Islet precursor cell (in vitro differentiated cells): Measurements from ENCODE around the gene RBBP9.
"Not testable (repeated sequence)": the region's sequence is repeated elsewhere in the genome, so short reads cannot be mapped to it uniquely, and the experiment has no call there.

ENCODE experiments used
- DNase-seq: peaks from one replicate; pipeline ENCODE4 v3.0.0-alpha.2; 2018

Gene RBBP9

DNA sequence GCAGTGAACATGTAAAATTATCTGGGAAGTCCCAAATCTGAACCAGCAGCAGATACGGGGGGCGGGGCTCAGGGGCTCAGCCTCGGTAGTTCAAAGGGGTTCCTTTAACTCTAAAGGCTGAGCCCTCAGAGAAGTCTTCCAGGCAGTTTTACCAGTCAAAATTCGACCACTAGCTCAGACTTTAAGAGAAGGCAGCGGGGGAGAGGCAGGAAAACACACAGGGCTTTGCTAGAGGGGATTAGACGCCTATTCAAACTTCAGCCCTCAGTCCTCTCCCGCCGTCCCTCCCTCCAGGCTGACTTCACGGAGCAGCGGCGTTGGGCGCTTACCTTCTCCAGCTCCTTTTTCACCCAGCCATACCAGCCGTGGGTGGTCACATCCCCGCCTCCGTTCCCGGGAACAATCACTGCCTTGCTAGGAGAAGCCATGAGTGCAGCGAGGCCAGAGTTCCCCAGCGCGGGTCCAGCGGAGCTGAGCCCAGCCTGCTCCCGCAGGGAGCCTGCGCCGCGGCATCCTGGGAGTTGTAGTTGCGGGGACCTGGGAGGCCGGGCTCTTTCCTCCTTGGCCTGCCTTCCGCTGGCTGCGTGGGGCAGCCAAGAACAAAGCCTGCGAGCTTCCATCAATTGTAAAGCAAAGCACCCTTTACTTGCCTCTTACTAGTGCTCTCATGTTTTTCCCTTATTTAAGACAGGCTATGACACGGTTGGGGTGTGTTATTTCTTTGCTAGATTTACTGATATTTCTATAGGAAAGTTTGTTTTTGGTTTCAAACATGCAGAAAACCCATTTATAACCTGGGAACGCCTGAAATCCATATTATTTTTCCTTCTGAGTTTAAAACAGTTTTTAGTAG is at the start of gene RBBP9:
TSS of gene RBBP9 (minus strand) at position 486 of the 853 bp plus-strand sequence. CDS start at position 428, 58 bp downstream.
- DNase-seq, result peak; percentile 94

DNA sequence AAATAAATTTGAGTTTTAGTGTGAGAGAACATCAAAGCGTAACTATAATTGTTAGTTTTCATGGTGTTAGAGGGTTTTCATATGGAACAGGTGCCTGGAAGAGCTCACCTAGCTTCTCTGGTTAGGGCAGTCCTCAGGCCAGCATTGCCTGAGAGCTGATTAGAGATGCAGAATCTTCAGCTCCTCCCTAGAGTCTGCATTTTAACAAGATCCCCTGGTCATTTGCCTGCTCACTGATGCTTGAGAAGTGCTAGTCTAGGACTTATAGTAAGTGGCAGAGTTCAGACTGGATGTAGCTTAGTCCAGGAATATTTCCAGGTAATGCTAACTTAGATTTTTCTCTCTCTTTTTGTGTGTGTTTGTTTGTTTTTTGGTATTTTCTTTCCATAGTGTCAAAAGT is 48.5 kb upstream of the RBBP9 start:
- no peak for DNase-seq

DNA sequence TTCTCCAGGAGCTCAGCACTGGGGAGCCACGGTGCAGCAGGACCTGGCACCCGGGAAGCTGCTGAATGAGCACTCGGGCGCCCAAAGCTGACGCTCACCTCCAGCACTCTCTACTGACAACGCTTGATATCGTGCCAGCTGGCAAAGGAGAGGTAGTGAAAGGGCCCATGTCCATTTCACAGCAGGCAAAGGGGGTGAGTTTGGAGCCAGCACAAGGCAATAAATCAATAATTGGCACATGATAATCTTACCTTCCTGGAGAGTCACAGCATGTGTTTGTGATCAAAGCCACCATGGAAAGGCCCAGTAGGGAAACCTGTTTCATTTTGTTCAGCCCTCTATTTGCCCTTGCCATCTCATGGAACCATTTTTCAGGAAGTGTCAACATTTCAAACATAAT is 46.9 kb upstream of the RBBP9 start:
- no peak for DNase-seq

DNA sequence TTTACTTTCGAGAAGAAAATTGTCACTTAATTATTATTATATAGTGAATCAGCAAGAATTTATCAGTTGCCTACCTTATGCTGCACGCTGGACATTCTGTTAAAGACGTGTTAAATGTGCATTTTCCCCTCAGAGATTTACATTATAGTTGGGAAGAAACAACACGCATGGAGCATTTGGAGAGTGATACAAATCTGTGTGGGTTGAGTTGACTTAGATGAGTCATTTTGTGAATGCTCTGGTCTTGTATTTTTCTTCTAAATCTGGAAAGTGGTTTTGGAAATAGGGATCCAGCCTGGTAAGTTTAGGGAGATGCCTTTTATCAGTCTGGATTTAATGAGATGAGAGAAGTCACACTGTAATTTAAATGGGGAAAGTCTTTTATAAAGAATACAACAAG is 46.2 kb upstream of the RBBP9 start:
- no peak for DNase-seq

DNA sequence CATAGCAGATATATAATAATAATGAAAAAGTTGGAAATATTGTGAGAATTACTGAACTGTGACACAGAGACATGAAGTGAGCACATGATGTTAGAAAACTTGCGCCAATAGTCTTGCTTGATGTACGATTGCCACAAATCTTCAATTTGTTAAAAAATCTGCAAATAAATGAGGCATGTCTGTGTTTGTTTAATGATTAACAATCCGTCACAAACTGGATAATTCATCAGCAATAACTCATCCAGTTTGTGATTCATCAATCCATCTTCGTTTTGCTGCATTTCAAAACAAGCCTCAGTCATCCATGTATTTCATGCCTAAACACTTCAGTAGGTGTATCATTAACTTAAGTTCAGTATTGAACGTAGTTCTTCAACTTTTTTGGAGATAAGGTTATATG is 44.7 kb upstream of the RBBP9 start:
- no peak for DNase-seq

DNA sequence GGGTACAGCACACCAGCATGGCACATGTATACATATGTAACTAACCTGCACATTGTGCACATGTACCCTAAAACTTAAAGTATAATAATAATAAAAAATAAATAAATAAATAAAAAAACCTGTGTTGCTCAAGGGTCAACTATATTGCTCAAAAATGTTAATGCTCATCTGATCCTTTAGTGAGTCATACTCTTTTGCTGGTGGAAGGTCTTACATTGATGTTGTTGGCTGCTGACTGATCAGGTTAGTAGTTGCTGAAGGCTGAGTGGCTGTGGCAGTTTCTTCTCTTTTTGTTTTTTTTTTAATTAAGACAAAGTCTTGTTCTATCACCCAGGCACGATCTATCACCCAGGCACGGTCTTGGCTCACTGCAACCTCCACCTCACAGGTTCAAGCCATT is 40.6 kb upstream of the RBBP9 start:
- DNase-seq, result no peak

DNA sequence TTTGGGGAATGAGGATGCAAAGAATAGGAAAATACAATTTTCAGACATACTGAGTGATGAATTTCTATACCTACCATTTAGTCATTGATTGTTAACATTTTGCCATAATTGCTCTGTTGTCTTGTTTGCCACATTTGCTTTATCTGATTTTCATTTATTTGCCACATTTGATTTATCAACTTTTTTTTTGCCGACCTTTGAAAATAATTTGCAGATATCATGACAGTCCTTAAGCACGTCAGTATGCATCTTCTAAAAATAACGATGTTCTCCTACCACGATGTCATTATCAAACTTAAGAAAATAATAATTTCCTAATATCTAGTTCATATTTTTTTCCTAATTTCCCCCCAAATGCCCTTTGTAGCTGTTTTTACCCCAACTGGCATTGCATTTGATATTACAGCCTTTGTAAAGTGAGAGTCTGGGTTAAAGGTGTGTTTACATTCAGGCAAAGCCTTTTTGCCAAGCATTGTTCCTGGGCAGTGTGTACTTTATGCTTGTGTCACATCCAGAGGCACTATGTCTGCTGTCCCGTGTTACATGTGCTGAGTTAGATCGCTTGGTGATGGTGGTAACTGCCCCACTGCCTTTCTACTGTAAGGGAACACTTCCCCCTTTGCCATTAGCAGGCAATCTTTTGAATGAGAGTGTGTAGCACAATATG is 37.1 kb upstream of the RBBP9 start:
- no peak for DNase-seq

DNA sequence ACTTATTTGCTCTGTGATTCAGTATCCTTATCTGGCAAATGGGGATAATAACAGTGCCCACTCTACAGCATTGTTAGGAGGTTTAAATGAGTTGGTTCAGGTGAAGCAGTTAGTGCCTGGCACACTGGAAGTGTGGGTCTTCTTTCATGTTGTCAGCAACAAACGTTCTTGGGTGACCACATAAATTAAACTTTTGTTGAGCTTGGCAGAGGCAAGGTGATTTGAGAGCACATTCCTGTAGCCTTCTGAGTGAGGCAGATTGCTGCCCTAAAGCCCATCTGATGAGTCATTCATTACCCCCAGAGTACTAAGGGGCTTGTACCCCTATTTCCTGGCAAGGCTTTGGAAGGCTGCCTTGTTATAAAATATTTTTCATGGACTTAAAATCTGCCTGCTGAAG is 36.5 kb upstream of the RBBP9 start:
- DNase-seq, result no peak

DNA sequence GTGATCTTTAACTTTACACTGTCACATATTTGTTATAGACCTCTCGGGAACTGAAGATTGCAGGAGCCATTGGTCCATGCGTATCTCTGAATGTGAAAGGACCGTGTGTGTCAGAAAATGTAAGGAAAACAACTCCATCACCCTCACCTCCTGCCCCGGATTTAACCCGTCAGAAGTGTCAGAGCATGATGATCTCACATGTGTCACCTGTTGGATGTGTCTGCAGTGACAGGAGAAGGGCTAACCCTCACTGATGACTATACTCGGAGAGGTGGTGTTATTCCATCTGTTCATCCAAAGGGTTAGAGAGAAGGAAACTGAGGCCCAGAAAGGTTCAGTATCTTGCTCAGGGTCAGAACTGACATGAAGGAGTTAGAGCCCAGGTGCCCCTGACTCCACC is 35.6 kb upstream of the RBBP9 start:
- no peak for DNase-seq

DNA sequence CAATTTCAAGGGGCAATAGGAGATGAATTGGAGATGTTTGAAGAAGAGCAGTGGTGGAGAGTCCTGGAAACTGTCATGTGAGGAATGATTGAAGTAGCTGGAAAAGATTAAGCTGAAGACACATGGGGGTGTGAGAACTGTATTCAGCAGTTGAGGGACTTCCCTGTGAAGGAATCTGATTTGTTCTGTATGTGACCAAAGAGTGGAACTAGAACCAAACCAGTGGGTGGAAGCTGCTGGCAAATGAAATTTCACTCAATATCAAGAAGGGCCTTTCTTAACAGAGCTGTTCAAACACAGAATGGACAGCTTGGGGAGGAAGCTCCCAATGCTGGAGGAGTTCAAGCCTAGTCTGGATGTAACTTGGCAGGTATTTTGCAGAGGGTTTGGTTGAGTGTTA is 32.0 kb upstream of the RBBP9 start:
- DNase-seq, result no peak

DNA sequence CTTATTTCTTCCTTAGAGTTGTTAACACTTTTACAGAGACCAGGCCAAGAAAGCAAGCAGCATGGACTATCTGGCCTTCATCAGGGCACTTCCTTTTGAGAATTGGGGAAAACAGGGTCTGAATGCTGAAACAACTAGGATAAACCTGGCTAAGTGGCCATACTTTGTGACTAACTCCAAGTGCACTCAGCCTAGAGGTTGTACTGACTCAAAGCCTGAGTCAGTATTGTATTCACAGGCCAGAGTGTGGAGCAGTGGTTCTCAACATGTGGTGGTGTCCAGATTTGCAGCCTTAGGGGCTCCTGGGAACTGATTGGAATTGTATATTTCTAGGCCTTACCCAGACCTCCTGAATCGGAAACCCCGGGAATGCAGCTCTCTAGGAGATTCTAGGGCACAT is 30.8 kb upstream of the RBBP9 start:
- no peak for DNase-seq

DNA sequence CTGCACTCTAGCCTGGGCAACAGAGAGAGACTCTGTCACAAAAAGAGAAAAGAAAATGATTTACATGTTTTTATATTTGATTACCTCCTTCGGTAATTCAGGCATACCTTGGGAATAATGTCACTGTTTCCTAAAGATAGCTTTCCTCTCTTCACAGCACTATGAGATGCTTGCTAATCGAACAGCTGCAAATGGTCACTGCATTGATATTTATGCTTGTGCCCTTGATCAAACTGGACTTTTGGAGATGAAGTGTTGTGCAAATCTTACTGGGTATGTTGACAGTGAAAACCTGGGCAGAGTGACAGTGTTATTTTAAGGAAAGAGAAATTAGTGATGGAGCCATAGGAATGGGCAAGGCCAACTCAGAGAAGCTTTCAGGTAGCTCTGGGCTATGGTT is 30.3 kb upstream of the RBBP9 start:
- DNase-seq, result no peak

DNA sequence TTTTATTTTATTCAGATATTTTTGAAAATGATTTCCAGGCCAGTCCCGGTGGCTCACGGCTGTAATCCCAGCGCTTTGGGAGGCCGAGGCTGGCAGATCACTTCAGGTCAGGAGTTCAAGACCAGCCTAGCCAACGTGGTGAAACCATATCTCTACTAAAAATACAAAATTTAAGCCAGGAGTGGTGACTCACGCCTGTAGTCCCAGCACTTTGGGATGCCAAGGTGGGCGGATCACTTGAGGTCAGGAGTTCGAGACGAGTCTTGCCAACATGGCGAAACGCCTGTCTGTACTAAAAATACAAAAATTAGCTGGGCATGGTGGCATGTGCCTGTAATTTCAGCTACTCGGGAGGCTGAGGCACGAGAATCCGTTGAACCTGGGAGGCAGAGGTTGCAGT is 29.7 kb upstream of the RBBP9 start:
- not testable (repeated sequence) for DNase-seq

DNA sequence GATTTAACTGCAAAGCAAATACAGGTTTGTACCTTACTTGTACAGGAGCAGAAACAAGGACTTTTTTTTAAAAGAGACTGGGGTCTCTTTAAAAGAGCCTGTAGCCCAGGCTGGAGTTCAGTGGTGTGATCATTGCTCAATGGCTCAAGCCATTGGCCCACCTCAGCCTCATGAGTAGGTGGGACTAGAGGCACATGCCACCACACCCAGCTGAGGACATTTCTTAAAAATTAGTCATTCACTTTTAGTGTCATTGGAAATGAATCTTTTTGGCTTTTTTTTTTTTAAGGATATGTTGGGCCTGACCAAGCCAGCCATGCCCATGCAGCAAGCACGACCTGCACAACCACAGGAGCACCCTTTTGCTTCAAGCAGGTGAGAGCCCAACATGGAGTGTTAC is 27.6 kb upstream of the RBBP9 start:
- DNase-seq, result no peak

DNA sequence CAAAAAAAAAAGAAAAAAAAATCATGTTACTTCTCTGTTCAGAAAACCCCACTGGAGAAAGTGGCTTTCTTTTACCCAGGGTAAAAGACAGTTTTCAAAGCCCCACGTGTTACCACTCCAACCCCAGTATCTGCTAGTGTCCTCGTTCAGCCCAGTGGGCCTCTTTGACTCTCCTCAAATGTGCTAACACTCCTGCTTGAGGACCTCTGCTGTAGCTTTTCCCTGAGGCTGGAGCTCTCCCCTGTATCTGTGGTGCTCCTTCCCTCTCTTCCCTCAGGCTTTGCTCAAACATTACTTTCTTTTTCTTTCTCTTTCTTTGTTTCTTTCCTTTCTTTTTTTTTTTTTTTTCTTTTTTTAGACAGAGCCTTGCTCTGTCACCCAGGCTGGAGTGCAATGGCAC is 26.0 kb upstream of the RBBP9 start:
- no peak for DNase-seq

DNA sequence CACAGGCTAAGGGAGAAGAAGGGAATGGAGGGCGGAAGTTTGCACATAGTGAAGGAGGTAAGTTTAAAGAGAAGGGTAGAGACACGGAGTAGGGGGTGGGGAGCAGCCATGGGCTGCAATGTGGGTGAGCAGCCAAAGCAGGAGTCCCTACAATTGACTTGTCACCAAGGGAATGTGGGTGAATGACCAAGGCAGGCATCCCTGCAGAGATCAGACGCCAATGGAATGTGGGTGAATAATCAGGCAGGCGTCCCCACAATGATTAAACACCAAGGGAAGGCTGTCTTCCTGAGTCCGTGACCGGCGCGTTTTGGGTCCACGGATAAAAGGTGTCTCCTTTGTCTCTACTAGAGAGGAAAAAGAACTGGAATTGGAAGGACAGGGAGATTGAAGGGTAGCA is 25.0 kb upstream of the RBBP9 start:
- not testable (repeated sequence) for DNase-seq

DNA sequence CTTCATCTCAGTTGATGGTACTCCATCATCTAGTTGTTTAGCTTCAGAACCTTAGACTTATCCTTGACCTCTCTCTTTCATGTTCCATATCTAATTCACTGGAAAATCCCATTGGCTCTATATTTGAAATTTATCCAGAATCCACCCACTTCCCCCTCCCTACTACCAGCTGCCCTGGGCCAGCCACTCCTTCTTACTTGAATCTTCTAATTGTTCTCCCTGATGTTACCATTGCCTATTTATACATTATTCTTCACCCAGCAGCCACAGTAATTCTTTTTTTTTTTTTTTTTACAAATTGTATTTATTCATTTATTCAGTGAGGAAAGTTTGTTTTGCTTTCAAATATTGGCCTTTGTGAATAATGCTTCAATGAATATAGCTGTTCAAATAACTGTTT is 18.9 kb upstream of the RBBP9 start:
- DNase-seq, result no peak

DNA sequence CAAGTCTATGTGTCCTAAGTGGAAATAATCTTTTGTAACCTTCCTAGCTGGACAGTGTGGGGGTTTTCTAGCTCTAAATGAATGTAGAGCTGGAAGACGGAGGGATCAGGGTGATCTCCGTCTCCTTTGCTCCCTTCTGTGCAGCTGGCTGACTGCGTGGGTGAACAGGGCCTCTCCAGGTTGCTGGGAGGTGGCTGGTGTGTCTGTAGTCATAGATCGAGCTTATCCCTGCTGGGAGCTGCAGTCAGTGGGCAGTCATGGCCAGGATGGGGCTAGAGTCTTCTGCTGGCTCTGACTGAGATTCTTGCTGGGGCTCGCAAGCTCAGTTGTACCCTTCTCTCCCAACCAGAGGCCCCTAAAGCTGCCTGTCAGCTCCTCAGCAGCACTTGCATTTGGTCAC is 17.1 kb upstream of the RBBP9 start:
- no peak for DNase-seq

DNA sequence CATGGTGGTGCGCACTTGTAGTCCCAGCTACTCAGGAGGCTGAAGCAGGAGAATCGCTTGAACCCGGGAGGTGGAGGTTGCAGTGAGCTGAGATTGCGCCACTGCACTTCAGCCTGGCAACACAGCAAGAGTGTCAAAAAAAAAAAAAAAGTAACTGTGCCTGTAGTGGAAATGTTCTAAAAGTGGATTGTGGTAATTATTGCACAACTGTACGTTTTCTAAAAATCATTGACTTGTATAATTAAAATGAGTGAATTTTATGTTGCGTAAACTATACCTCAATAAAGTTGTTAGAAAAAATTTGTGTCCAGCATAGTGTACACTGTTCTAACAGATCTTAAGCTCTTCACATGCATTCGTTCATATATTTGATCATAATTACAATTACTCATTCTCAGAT is 16.2 kb upstream of the RBBP9 start:
- DNase-seq, result no peak

DNA sequence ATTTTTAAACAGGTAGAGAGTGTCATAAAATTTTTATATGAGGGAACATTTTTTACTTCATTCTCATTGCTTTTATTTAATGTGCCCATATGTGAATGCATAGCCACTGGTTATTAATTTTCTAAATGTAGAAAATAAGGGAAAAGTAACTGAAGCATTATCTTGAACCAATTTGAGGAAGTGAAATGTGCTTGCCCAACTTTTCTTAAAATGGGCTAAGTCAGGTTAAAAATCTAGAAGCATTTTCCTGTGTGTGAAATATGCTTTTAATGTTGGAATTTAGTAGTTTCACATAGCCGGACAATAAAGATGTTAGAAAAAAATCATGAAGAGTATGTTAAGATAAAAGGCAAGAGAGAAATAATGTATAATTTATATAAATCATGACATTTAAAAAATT is 14.5 kb upstream of the RBBP9 start:
- no peak for DNase-seq

DNA sequence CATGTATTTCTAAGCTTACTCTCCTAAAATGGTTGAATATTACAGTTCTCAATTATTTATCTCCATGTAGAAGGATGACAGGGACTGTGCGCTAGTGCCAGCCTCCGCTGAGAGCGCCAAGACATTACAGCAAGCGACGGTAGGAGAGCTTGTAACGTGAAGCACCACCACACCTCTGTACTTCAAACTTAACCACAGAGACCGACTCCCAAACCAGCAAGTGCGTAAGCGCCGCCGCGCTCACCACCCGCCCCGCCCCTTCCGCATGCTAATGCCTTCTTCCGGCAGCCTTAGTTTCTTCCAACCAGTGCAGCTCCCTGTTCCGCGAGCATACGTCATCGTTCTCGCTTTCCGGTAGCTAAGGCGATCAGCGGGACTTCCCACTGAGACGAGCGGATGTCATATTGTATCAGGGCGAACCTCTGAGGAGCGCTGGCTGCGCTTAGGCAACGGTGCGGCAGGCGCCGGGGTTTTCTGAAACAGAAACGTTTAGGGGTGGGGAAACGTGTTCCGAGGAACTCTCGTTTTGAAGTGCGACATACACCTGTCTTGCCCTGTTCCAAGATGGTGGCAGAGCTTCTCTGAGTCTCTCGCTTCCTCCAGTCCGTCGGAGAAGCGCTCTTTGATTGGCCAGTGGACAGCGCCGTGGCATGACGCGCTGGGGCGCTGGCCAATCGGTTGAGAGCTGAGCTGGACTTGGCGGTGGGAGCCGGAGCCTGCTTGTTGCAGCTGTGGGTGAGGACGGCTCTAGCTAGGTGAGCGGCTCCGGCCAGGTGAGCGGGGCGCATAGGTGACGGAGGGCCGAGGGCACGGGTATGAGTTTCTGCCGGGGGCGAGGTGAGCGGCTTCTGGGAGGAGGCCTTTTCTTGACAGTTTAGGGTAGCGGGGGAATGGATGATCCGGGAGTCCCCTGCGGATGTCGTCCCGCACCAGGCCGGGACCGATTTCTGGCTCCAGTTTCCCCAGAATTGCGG is 10.5 kb upstream of the RBBP9 start, which contains the start of gene SEC23B:
TSS of gene SEC23B (plus strand) at position 723 of the 974 bp plus-strand sequence. CDS start 2,896 bp downstream, outside the sequence.
- DNase-seq, result peak; percentile 99

DNA sequence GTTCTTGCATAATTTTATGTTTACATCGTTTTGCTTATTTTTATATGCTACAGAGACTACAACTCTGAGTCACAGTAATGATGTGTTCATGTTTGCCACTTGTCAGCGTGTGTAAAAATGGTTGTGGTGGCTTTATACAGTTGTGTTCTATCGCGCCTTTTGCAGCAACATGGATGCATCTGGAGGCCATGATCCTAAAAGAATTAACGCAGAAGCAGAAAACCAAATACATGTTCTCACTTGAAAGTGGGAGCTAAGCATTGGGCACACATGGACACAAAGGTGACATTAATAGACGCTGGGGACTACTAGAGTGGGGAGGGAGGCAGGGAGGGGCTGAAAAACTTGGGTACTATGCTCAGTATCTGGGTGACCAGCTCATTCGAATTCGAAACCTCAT is 9.7 kb upstream of the RBBP9 start:
- no peak for DNase-seq

DNA sequence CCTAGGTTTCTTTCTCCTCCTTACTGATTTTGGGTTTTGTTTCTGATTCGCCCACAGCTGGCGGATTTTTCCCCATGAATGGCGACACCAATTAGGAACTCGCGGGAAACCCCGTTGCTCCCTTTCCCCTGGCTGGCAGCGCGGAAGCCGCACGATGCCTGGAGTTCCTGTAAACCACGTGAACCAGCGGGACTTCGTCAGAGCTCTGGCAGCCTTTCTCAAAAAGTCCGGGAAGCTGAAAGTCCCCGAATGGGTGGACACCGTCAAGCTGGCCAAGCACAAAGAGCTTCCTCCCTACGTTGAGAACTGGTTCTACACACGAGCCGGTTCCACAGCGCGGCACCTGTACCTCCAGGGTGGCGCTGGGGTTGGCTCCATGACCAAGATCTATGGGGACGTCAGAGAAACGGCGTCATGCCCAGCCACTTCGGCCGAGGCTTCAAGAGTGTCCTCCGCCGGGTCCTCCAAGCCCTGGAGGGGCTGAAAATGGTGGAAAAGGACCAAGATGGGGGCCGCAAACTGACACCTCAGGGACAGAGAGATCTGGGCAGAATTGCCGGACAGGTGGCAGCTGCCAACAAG is 7.5 kb upstream of the RBBP9 start:
- DNase-seq, result no peak
